ENCODE measurements around the gene DNAAF8.
"Not testable (repeated sequence)": the region's sequence is repeated elsewhere in the genome, so short reads cannot be mapped to it uniquely, and the experiment has no call there.

DNAAF8 gene

GRCh38 chr16:4734730-4735535, 596 bp downstream of the DNAAF8 start:
- Histone ChIP-seq H3K36me3 (replicated peaks) (no peaks in the 10 kb centered on the region), H3K27me3 (replicated peaks) (no peaks in the 10 kb centered on the region), H3K4me3 (ENCODE audit: low read depth, low read length) (peak overlapping the region; percentile 94), H3K27ac (peak overlapping the region; percentile 86)
- TF ChIP-seq CTCF (IDR thresholded peaks at IDR 0.05; ENCODE audit: low read depth, low read length, missing control alignments), result no peak
- peak; percentile 87 for DNase-seq
- in situ Hi-C loops (cut with HindIII; ENCODE audit: low pct_ligation_motif_present, low sequenced_read_pairs), result no loop called here

GRCh38 chr16:4736546-4736945, 2.2 kb downstream of the DNAAF8 start:
- TF ChIP-seq CTCF (IDR thresholded peaks at IDR 0.05; ENCODE audit: low read depth, low read length, missing control alignments), result no peak
- DNase-seq, result no peak

GRCh38 chr16:4737545-4737944, 3.2 kb downstream of the DNAAF8 start:
- Histone ChIP-seq H3K27ac (no peak overlapping the region), H3K4me3 (ENCODE audit: low read depth, low read length) (no peak overlapping the region), H3K36me3 (replicated peaks) (no peaks in the 10 kb centered on the region), H3K27me3 (replicated peaks) (no peaks in the 10 kb centered on the region)
- DNase-seq, result no peak
- in situ Hi-C loops (cut with HindIII; ENCODE audit: low pct_ligation_motif_present, low sequenced_read_pairs), result no loop called here
- TF ChIP-seq CTCF (IDR thresholded peaks at IDR 0.05; ENCODE audit: low read depth, low read length, missing control alignments), result no peak

More at GRCh38 chr16:4736546-4736945, 2.2 kb downstream of the DNAAF8 start:
- H3K4me3 ChIP-seq (ENCODE audit: low read depth, low read length), result no peak overlapping the region
- no peaks in the 10 kb centered on the region for H3K36me3 ChIP-seq (replicated peaks)
- no peak overlapping the region for H3K27ac ChIP-seq
- H3K27me3 ChIP-seq (replicated peaks), result no peaks in the 10 kb centered on the region
- in situ Hi-C loops (cut with HindIII; ENCODE audit: low pct_ligation_motif_present, low sequenced_read_pairs), result no loop called here

GRCh38 chr16:4738370-4738769, 4.0 kb downstream of the DNAAF8 start:
- H3K27me3 ChIP-seq (replicated peaks); H3K36me3 ChIP-seq (replicated peaks); H3K4me3 ChIP-seq (ENCODE audit: low read depth, low read length); H3K27ac ChIP-seq; DNase-seq; in situ Hi-C loops (cut with HindIII; ENCODE audit: low pct_ligation_motif_present, low sequenced_read_pairs): not testable (repeated sequence)

- DNase-seq, result no peak
- no peak for TF ChIP-seq CTCF (IDR thresholded peaks at IDR 0.05; ENCODE audit: low read depth, low read length, missing control alignments)
- Histone ChIP-seq H3K36me3 (replicated peaks) (no peaks in the 10 kb centered on the region), H3K27ac (no peak overlapping the region), H3K4me3 (ENCODE audit: low read depth, low read length) (no peak overlapping the region), H3K27me3 (replicated peaks) (no peaks in the 10 kb centered on the region)
- in situ Hi-C loops (cut with HindIII; ENCODE audit: low pct_ligation_motif_present, low sequenced_read_pairs), result no loop called here
Observed at GRCh38 chr16:4743226-4743878, 9.0 kb downstream of the DNAAF8 start.

GRCh38 chr16:4744555-4745273, 10.4 kb downstream of the DNAAF8 start:
- Histone ChIP-seq H3K27me3 (replicated peaks) (no peaks in the 10 kb centered on the region), H3K27ac (no peak overlapping the region), H3K4me3 (ENCODE audit: low read depth, low read length) (no peak overlapping the region), H3K36me3 (replicated peaks) (peaks cover 1% of the 10 kb centered on the region)
- DNase-seq, result no peak
- in situ Hi-C loops (cut with HindIII; ENCODE audit: low pct_ligation_motif_present, low sequenced_read_pairs), result no loop called here
- no peak for TF ChIP-seq CTCF (IDR thresholded peaks at IDR 0.05; ENCODE audit: low read depth, low read length, missing control alignments)

Data from brain microvascular endothelial cell (primary cell).